Endothelial cell of umbilical vein (primary cell): ENCODE data around the gene MAP4K3.

ENCODE experiments used
- CTCF ChIP-seq, 2 donors: IDR thresholded peaks; 1 replicate in 1 of 2; 2 replicates in 1 of 2; pipeline ENCODE4 v1.5.1; 2011; ENCODE audit warnings: low read length in 2 of 2, mild to moderate bottlenecking in 2 of 2, moderate library complexity in 2 of 2, control low read depth in 1 of 2, inconsistent platforms in 1 of 2, low read depth in 1 of 2; ENCODE audit not compliant: insufficient read depth in 1 of 2; ENCODE audit errors: extremely low read depth in 1 of 2
- EZH2 ChIP-seq: IDR thresholded peaks from 2 replicates; pipeline ENCODE4 v1.6.1; 2012; ENCODE audit warnings: borderline replicate concordance, low read depth, mild to moderate bottlenecking, moderate library complexity, low read length, inconsistent platforms; ENCODE audit not compliant: severe bottlenecking
- GATA2 ChIP-seq: IDR thresholded peaks from 2 replicates; pipeline ENCODE4 v1.7.0; 2011; ENCODE audit warnings: low read depth, mild to moderate bottlenecking, moderate library complexity, mixed read lengths, low read length; ENCODE audit not compliant: insufficient read length, insufficient read depth
- POLR2AphosphoS5 ChIP-seq: IDR thresholded peaks from 2 replicates; pipeline ENCODE4 v1.6.1; 2012; ENCODE audit warnings: low read depth, mild to moderate bottlenecking, control low read depth, low read length, moderate library complexity; ENCODE audit not compliant: insufficient read depth

- TF ChIP-seq CTCF (IDR thresholded peaks at IDR 0.05; ENCODE audit: extremely low read depth in 1 of 2, insufficient read depth in 1 of 2, low read depth in 1 of 2, low read length in 2 of 2) = no peak
- TF ChIP-seq POLR2AphosphoS5 = no peak
- no peak for TF ChIP-seq GATA2
- no peak for TF ChIP-seq EZH2
Measured at GRCh38 chr2:39394516-39394961, 42.5 kb downstream of the MAP4K3 start.
